SIG-M5 (cell line): ENCODE data around the gene PPIF.

ENCODE experiments used
- DNase-seq: peaks from one replicate; lab custom pipeline; 2025; lab: John Stamatoyannopoulos, UW

The PPIF gene

GRCh38 chr10:79347226-79347893 lies at the start of gene PPIF:
TSS of gene PPIF (plus strand) at chr10:79347469. CDS start at chr10:79347549, 80 bp downstream.
- no peak for DNase-seq

- no peak for DNase-seq
These were observed 48.6 kb upstream of the PPIF start for GRCh38 chr10:79298403-79299244.

- DNase-seq = no peak
These were observed 47.6 kb upstream of the PPIF start for GRCh38 chr10:79299397-79300241.

GRCh38 chr10:79300711-79301110 lies 46.6 kb upstream of the PPIF start:
- no peak for DNase-seq

GRCh38 chr10:79301754-79302530 lies 45.3 kb upstream of the PPIF start:
- DNase-seq = no peak

GRCh38 chr10:79303631-79304478 lies 43.4 kb upstream of the PPIF start:
- DNase-seq = no peak

- no peak for DNase-seq
These were observed 42.7 kb upstream of the PPIF start for GRCh38 chr10:79304479-79305087.

GRCh38 chr10:79305515-79305914 lies 41.8 kb upstream of the PPIF start:
- DNase-seq = no peak

GRCh38 chr10:79305988-79306387 lies 41.3 kb upstream of the PPIF start:
- no peak for DNase-seq

- no peak for DNase-seq
These were observed 40.5 kb upstream of the PPIF start for GRCh38 chr10:79306644-79307220.

GRCh38 chr10:79308016-79308415 lies 39.3 kb upstream of the PPIF start:
- no peak for DNase-seq

- no peak for DNase-seq
These were observed 38.2 kb upstream of the PPIF start for GRCh38 chr10:79308969-79309665.

- DNase-seq = no peak
These were observed 36.9 kb upstream of the PPIF start for GRCh38 chr10:79310200-79310865.

- no peak for DNase-seq
These were observed 36.2 kb upstream of the PPIF start for GRCh38 chr10:79310911-79311573.

GRCh38 chr10:79311581-79312407 lies 35.5 kb upstream of the PPIF start:
- no peak for DNase-seq

GRCh38 chr10:79312601-79313187 lies 34.6 kb upstream of the PPIF start:
- DNase-seq = no peak

- no peak for DNase-seq
These were observed 33.9 kb upstream of the PPIF start for GRCh38 chr10:79313320-79313719.
